GM12892 (cell line): Measurements from ENCODE around the gene C10orf143. TPM values are rescaled to one million over a fixed set of nuclear protein-coding genes. Genes with fewer than 3 reads are reported as not detected.

Experiments
- DNase-seq: peaks from one replicate; pipeline ENCODE4 v3.0.0; 2011; ENCODE audit not compliant: insufficient read length
- FAIRE-seq: peaks from 2 replicates; lab custom pipeline; 2011; peaks lifted over from hg19 to GRCh38; lab: Jason Lieb, UNC
- POLR2A ChIP-seq: IDR thresholded peaks from 2 replicates; pipeline ENCODE4 v1.6.1; 2011; ENCODE audit warnings: low read depth, low read length, control low read depth
- POLR2AphosphoS5 ChIP-seq: IDR thresholded peaks from 2 replicates; pipeline ENCODE4 v1.6.1; 2011; ENCODE audit warnings: low read depth, low read length, control low read depth
- TAF1 ChIP-seq: IDR thresholded peaks from 2 replicates; pipeline ENCODE4 v1.6.1; 2011; ENCODE audit warnings: low read depth, mild to moderate bottlenecking, control low read depth, low read length, borderline replicate concordance
- polyA plus RNA-seq: library from polyadenylated mRNA; unstranded; fragments of >200 nt; gene quantifications from one replicate; pipeline ENCODE4 v1.2.1, GENCODE V29; 2012; ENCODE audit warnings: missing spikeins, inconsistent platforms; ENCODE audit not compliant: missing spikeins

The C10orf143 gene
- 2.3 TPM for polyA plus RNA-seq

DNA sequence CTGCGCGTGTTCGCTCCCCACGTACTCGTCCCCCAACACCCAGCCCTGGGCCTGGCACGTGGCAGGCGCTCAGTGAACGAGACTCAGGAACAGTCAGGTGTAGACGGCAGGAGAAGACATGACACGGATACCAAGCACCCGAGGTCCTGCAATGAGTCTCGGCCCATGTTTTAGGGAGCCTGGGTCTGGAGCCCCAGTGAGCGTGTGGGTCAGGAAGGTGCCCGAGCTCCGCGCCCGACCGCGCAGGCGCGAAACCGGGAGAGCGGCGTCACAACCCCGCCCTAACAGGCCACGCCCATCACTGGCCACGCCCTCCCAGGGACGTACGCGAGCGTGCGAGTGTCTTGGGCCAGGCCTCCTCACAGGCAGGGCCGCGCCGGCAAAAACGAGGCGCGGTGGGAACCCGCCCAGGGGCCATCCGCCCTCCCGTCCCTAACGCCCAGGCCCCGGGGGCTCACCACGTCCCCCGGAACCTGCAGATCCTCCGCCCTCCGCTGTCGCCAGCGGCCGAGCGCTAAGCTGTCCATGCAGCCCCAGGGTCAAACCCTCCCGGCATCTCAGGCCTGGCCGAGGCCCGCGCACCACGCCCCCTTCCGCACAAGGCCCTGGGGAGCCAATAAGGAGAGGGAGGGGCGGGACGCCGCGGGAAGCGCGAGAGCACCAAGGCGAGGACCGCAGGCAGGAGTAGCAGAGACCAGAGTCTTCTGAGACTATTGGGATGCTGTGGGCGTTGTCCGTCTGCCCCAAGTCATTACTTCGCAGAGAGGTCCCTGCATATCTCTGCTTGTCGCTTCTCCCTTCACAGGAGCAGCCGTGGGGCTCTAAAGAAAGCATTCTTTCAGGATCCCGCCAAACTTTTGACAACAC, at the start of gene C10orf143:
C10orf143 (minus strand) TSS at position 585 of the 867 bp plus-strand sequence; CDS start at position 527, 58 bp downstream.
- DNase-seq = peak; percentile 76
- TF ChIP-seq POLR2A (peak; percentile 90), TAF1 (peak; percentile 54), POLR2AphosphoS5 (peak; percentile 90)
- FAIRE-seq = peak; percentile 81

GRCh38 chr10:130159192-130159794, 48.7 kb upstream of the C10orf143 start:
- peak; percentile 61 for FAIRE-seq
- DNase-seq = no peak

DNA sequence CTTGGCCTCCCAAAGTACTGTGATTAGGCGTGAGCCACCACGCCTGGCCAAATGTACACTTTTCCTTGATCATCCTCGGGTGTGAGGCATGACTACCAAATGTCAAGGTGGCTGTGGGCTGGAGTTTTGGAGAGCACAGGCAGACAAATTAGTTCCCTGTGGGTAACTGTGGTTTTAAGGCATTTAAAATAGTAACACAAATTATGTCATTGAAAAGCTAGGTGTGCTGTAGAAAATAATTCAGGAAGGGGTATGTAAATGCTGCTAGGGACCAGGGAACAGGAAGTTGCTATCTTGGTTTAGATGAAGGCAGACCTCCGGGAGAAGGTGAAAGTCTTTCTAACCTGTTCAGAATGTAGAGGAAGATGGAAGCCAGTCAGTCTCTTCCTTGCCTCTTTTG, 35.4 kb upstream of the C10orf143 start:
- TF ChIP-seq POLR2AphosphoS5 = no peak
- no peak for TF ChIP-seq POLR2A
- TF ChIP-seq TAF1 = no peak
- peak; percentile 9 for FAIRE-seq
- DNase-seq = no peak

More at GRCh38 chr10:130159192-130159794, 48.7 kb upstream of the C10orf143 start:
- TF ChIP-seq TAF1 (no peak), POLR2A (no peak), POLR2AphosphoS5 (no peak)

DNA sequence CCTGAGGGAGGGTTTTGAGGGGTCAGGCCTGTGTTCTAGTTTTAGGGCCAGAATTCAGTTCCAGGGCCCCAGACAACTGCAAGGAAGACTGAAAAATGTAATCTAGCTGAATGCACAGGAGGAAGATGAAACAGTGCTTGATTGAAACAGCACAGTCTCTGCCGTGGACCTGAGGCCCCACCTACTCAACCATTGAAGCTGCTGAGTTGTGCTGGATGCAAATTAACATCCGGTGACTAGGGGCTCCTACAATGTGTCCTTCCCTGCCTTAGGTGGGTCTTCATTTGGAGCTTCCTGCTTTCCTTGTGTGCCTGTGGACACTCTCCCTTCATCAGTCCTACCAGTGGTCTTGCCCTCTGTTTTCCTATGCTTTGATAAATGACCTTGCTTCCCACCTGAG, 31.2 kb upstream of the C10orf143 start:
- no peak for TF ChIP-seq TAF1
- no peak for TF ChIP-seq POLR2A
- TF ChIP-seq POLR2AphosphoS5 = no peak
- DNase-seq (no peak), FAIRE-seq (peak; percentile 79)

DNA sequence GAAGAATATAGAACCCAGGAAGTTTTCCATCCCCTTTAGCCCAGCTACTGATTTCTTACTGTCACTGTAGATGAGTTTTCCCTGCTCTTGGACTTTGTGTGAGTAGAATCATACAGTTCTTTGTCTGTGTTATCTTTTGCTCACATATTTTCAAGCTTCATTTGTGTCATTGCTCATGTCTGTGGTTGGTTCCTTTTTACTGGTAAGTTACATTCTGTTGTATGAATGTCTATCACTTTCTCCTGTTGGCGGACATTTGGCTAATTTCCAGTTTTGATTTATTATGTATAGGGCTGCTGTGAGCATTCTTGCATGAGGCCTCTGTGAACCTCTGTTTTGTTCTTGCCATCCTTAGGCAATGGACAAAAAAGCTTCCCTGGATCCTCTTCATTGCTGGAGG, 30.8 kb upstream of the C10orf143 start:
- TF ChIP-seq TAF1 (no peak), POLR2AphosphoS5 (no peak), POLR2A (no peak)
- FAIRE-seq (no peak), DNase-seq (no peak)

GRCh38 chr10:130141038-130141437, 30.4 kb upstream of the C10orf143 start:
- DNase-seq (no peak), FAIRE-seq (no peak)

GRCh38 chr10:130140425-130140824, 29.8 kb upstream of the C10orf143 start:
- TF ChIP-seq POLR2A = no peak
- TF ChIP-seq TAF1 = no peak
- DNase-seq (no peak), FAIRE-seq (peak; percentile 50)

More at GRCh38 chr10:130141038-130141437, 30.4 kb upstream of the C10orf143 start:
- no peak for TF ChIP-seq POLR2A
- TF ChIP-seq TAF1 = no peak
- TF ChIP-seq POLR2AphosphoS5 = no peak

DNA sequence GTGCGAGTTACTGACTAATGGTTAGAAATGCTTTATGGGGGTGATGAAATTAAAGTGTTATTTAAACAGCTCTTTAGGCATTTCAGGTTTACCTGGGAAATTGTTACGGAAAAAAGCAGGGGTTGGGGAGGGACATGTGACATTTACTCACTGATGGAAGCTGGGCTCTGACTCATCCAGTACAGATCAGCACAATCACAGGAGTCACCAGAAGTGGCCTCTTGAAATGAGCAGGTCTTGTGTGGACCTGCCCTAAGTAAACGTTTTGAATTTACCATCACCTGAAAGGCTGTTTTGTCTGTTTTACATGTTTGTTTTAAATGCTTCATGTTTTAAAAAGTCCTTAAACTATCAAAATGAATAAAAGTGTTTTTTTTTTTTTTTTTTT, 27.8 kb upstream of the C10orf143 start:
- no peak for DNase-seq
- no peak for FAIRE-seq
- TF ChIP-seq POLR2AphosphoS5 (no peak), TAF1 (no peak), POLR2A (no peak)

GRCh38 chr10:130137659-130138478, 27.2 kb upstream of the C10orf143 start:
- DNase-seq (no peak), FAIRE-seq (no peak)
- TF ChIP-seq POLR2A = no peak
- no peak for TF ChIP-seq TAF1
- no peak for TF ChIP-seq POLR2AphosphoS5

- FAIRE-seq = peak; percentile 17
- TF ChIP-seq POLR2A (no peak), TAF1 (no peak), POLR2AphosphoS5 (no peak)
- no peak for DNase-seq
These were observed 26.4 kb upstream of the C10orf143 start for GRCh38 chr10:130137090-130137448.
